ENCODE measurements around the gene DOK3. TPM values are rescaled to one million over a fixed set of nuclear protein-coding genes. Genes with fewer than 3 reads are reported as not detected.

DOK3 gene
- total RNA-seq, 1 donor from 2014 or later = 3.3 TPM

DNA sequence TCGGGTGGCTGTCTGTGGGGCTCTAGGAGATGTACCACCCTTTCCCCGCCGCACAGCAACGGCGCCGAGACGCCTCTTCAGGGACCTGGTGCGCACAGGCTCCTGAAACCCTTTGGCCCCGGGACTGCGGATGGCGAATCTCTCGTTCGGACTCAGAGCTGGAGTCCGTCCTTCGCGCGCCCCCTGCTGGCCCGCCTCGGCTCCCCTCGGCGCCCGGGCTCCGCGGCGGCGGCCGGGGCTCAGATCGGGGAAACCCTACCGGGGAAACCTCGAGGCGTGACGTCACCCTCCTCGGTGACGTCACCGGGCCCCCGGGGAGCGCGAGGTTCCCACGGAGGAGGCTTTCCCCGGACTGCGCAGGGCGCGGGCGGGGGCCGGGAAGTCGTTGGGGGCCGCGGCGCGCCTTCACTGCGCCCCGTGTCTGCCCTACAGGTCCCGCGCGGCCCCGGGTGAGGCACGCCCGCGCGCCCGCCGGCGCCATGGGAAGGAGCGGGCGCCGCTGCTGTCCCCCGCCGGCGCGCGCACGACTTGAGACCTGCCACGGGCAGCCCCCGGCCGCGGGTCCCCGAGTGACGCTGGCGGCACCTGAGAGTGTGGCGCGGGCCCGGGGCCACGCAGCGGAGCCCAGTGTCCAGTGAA is 55.1 kb downstream of the DOK3 start:
- DNase-seq (ENCODE audit: low spot score in 2 of 2) = peak; percentile 98
- FAIRE-seq = no peak

DNA sequence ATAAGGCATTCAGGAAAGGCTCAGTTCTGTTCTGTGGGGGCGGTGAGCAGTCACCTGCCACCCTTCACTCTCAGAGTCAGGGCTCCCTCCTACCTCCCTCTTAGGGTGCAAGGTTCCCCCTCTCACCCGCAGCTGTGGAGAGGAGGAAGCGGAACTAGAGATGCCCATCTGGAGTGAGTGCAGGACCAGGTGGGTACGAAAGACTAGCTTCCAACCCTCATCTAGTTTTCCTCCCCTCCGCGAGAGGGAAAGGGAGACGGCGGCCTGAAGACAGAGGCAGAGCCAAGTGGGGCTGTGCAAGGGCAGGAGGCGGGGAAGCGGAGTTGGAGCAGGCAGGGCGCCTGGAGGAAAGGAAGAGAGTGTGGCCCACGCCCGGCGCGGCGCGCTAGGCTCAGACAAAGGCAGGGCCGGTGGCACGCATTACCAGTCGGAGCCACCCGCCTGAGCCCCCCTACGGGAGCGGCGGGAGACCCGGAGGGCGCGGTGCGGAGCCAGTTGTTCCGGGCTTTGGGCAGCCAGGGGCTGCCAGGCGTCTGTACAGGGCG is 55.7 kb downstream of the DOK3 start:
- DNase-seq (ENCODE audit: low spot score in 2 of 2) = no peak

GRCh38 chr5:177452688-177453638 is 56.7 kb downstream of the DOK3 start:
- FAIRE-seq (no peak), DNase-seq (ENCODE audit: low spot score in 2 of 2) (no peak)

More for the DNA sequence above, 55.7 kb downstream of the DOK3 start:
- no peak for FAIRE-seq

Other genes starting within 250 kb of the DOK3 start
- gene RAB24, start 206.1 kb downstream of the DOK3 start, total RNA-seq = 14.3 TPM
- gene PRELID1, start 206.0 kb downstream of the DOK3 start, total RNA-seq = 42.4 TPM
- gene MXD3, start 197.9 kb downstream of the DOK3 start, total RNA-seq = 3.7 TPM
- gene LMAN2, start 158.2 kb downstream of the DOK3 start, total RNA-seq = 88.9 TPM
- 7.7 TPM for gene RGS14, start 151.9 kb downstream of the DOK3 start, total RNA-seq
- gene SLC34A1, start 125.4 kb downstream of the DOK3 start, total RNA-seq = not detected
- 0.82 TPM for gene PFN3, start 109.2 kb downstream of the DOK3 start, total RNA-seq
- 2.4 TPM for gene F12, start 100.3 kb downstream of the DOK3 start, total RNA-seq
- gene GRK6, start 83.2 kb downstream of the DOK3 start, total RNA-seq = 25.7 TPM
- 12.2 TPM for gene PRR7, start 63.0 kb downstream of the DOK3 start, total RNA-seq
- gene DBN1, start 36.2 kb downstream of the DOK3 start, total RNA-seq = 187 TPM
- gene PDLIM7, start 12.2 kb downstream of the DOK3 start, total RNA-seq = 6.5 TPM
- 77.0 TPM for gene DDX41, start 7.1 kb upstream of the DOK3 start, total RNA-seq
- 26.1 TPM for gene FAM193B, start 44.7 kb upstream of the DOK3 start, total RNA-seq
- gene TMED9, start 82.4 kb upstream of the DOK3 start, total RNA-seq = 28.1 TPM
- gene B4GALT7, start 90.3 kb upstream of the DOK3 start, total RNA-seq = 13.5 TPM

Data from frontal cortex (tissue), 4 donors.